Measurements from ENCODE around the gene CEP152. TPM values are rescaled to one million over a fixed set of nuclear protein-coding genes. Genes with fewer than 3 reads are reported as not detected.

Gene CEP152
- total RNA-seq, 3 donors from 2014 or later: 5.3 to 13.5 (median 5.9) TPM

DNA sequence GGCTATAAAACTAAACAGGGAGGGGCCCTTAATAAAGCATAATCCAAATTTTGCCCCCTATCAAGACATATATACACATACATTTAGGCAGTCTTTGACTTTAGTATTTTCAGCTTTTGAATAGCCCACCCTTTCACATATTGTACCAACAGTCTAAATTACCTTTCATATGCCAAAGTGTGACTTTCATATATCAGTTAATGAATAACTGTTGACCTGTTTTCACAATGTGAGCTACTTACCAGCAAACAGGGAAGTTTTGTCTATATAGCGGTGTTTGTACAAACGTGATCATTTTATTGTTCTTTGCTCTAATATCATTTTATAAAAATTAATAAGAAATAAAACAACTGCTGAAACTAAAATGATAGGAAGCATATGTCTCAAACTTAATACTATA is 28.0 kb downstream of the CEP152 start:
- H3K27me3 ChIP-seq: no peaks in the 10 kb centered on the region

DNA sequence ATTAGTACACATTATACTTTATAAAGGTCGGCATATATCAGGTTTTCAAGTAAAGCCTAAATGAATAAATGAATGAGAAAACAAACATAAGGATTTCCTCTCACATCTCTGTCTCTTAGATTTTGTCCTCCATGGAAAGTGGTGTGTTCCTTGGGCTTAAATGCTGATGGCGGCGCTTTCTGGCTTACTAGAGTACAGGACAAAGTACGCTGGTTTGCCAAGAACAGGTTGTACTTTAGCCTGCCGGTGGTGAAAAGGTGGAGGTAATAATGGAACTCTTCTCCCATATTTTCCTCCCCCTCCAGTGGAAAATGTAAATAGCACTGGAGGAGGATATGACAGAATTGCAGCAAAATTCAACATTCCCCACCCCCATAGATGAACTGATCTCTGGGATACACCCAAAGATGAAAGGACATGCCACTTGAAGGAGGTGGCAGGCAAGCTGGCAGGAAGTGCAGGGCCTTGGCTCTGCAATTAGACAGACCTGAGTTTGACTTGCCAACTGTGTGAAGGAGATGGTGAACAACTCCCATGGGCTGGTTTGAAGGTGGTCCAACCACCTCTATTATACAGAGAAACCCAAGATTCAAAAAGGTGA is 29.3 kb downstream of the CEP152 start:
- Histone ChIP-seq H3K27ac (no peak overlapping the region), H3K27me3 (no peaks in the 10 kb centered on the region), H3K36me3 (peaks cover 6% of the 10 kb centered on the region), H3K4me3 (no peak overlapping the region), H3K4me1 (no peaks in the 10 kb centered on the region), H3K9me3 (no peaks in the 10 kb centered on the region)
- TF ChIP-seq POLR2A (IDR thresholded peaks at IDR 0.05): no peak
- no peak for TF ChIP-seq POLR2AphosphoS5 (IDR thresholded peaks at IDR 0.05)
- TF ChIP-seq, protein P1, sequence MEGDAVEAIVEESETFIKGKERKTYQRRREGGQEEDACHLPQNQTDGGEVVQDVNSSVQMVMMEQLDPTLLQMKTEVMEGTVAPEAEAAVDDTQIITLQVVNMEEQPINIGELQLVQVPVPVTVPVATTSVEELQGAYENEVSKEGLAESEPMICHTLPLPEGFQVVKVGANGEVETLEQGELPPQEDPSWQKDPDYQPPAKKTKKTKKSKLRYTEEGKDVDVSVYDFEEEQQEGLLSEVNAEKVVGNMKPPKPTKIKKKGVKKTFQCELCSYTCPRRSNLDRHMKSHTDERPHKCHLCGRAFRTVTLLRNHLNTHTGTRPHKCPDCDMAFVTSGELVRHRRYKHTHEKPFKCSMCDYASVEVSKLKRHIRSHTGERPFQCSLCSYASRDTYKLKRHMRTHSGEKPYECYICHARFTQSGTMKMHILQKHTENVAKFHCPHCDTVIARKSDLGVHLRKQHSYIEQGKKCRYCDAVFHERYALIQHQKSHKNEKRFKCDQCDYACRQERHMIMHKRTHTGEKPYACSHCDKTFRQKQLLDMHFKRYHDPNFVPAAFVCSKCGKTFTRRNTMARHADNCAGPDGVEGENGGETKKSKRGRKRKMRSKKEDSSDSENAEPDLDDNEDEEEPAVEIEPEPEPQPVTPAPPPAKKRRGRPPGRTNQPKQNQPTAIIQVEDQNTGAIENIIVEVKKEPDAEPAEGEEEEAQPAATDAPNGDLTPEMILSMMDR (IDR thresholded peaks at IDR 0.05): no peak
- DNase-seq (ENCODE audit: low spot score in 2 of 2): no peak
- intact Hi-C loops (cut with DNase I; ENCODE audit: low total_unique reads): no loop called here

More for the DNA sequence above, 28.0 kb downstream of the CEP152 start:
- DNase-seq (ENCODE audit: low spot score in 2 of 2): no peak
- H3K27ac ChIP-seq: no peak overlapping the region
- peaks cover 6% of the 10 kb centered on the region for H3K36me3 ChIP-seq
- H3K4me1 ChIP-seq: no peaks in the 10 kb centered on the region
- TF ChIP-seq POLR2AphosphoS5 (IDR thresholded peaks at IDR 0.05): no peak
- TF ChIP-seq, protein P1 (IDR thresholded peaks at IDR 0.05): no peak
- H3K9me3 ChIP-seq: no peaks in the 10 kb centered on the region
- intact Hi-C loops (cut with DNase I; ENCODE audit: low total_unique reads): no loop called here
- no peak overlapping the region for H3K4me3 ChIP-seq

DNA sequence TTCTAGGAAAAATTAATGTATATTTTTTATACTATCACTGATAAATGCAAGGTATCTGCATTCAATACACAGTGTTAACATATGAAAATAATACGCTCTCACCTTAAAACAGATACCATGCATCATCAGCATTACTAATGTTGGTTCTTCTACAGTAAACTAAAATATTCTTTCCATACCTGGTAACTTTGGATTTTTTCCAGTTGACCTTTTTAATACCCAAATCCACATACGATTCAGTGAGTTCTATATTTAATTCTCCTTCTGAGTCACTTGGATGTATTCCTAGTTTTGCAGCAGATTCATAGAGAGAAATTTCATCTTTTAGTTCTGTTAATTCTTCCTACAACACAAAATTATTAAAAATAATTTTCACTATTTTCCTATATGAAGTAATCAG is 29.9 kb downstream of the CEP152 start:
- Histone ChIP-seq H3K27ac (no peak overlapping the region), H3K9me3 (no peaks in the 10 kb centered on the region), H3K4me3 (no peak overlapping the region), H3K4me1 (no peaks in the 10 kb centered on the region), H3K27me3 (no peaks in the 10 kb centered on the region), H3K36me3 (peaks cover 6% of the 10 kb centered on the region)
- no peak for DNase-seq (ENCODE audit: low spot score in 2 of 2)
- intact Hi-C loops (cut with DNase I; ENCODE audit: low total_unique reads): no loop called here
- TF ChIP-seq POLR2A (IDR thresholded peaks at IDR 0.05): no peak
- TF ChIP-seq, protein P1 (IDR thresholded peaks at IDR 0.05): no peak
- no peak for TF ChIP-seq POLR2AphosphoS5 (IDR thresholded peaks at IDR 0.05)

DNA sequence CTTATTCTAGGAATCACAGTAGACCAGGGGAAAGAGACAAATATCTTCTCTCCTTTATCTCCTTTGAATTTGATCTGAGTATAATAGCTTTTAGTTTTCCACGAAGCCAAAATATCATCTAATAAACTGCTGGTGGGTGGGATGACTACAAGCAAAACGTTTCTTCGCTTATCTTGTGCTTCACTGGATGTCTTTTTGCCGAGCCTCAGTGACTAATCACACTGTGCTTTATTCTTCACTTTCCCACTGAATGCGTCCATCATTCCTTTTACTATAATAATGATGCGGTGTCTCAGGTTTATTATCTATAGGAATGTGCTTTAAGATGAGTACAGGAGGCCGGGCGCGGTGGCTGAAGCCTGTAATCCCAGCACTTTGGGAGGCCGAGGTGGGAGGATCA is 32.5 kb downstream of the CEP152 start:
- H3K4me3 ChIP-seq: no peak overlapping the region
- no peak overlapping the region for H3K27ac ChIP-seq

DNA sequence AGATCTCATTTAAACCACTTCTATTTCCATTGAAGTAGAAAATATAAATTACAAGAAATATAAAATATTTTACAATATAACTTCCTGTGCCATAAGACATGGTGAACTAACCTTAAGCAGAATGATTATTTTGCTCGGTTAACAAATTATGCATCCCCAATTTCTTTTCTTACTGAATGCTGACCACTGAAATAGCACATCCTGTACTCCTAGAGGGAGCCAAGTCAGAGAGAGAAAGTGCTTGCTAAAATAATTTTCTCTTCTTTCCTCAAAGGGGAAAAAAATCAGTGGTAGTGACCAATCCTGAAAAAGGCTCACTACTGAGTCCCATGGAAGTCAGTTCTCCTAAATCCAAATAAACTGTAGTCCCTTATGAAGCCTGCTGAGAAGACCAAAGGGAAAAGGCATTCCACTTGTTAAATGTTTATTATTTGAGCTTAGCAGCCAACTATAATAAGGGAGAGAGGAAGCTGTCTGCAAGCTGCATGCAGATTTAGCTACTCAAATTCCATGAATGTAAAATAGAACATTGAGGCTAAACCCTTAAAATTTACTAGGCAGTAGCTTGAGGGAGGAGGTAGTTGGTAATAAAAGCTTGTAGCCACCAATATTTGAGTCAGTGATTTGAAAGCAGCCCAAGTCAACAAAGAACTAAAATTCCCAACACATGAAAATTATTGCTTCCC is 33.1 kb downstream of the CEP152 start:
- H3K4me3 ChIP-seq: no peak overlapping the region
- H3K4me1 ChIP-seq: no peaks in the 10 kb centered on the region
- peaks cover 6% of the 10 kb centered on the region for H3K36me3 ChIP-seq
- H3K9me3 ChIP-seq: no peaks in the 10 kb centered on the region
- intact Hi-C loops (cut with DNase I; ENCODE audit: low total_unique reads): no loop called here
- no peak overlapping the region for H3K27ac ChIP-seq
- H3K27me3 ChIP-seq: no peaks in the 10 kb centered on the region
- no peak for TF ChIP-seq POLR2AphosphoS5 (IDR thresholded peaks at IDR 0.05)
- TF ChIP-seq POLR2A (IDR thresholded peaks at IDR 0.05): no peak
- TF ChIP-seq, protein P1 (IDR thresholded peaks at IDR 0.05): no peak
- no peak for DNase-seq (ENCODE audit: low spot score in 2 of 2)

More for the DNA sequence above, 32.5 kb downstream of the CEP152 start:
- H3K36me3 ChIP-seq: peaks cover 6% of the 10 kb centered on the region
- no peak for DNase-seq (ENCODE audit: low spot score in 2 of 2)
- intact Hi-C loops (cut with DNase I; ENCODE audit: low total_unique reads): no loop called here
- H3K4me1 ChIP-seq: no peaks in the 10 kb centered on the region
- TF ChIP-seq, protein P1 (IDR thresholded peaks at IDR 0.05): no peak
- no peak for TF ChIP-seq POLR2AphosphoS5 (IDR thresholded peaks at IDR 0.05)
- no peaks in the 10 kb centered on the region for H3K9me3 ChIP-seq
- no peaks in the 10 kb centered on the region for H3K27me3 ChIP-seq
